ENCODE data around the gene CCT5. TPM values are rescaled to one million over a fixed set of nuclear protein-coding genes. Genes with fewer than 3 reads are reported as not detected.

CCT5 gene
- total RNA-seq, 1 donor from 2014 or later = 93.2 TPM

GRCh38 chr5:10304932-10305331 lies 54.9 kb downstream of the CCT5 start:
- no peak overlapping the region for H3K4me3 ChIP-seq
- peaks cover 55% of the 10 kb centered on the region for H3K4me1 ChIP-seq
- no peaks in the 10 kb centered on the region for H3K9me3 ChIP-seq (replicated peaks)
- H3K27ac ChIP-seq (replicated peaks) = peak overlapping the region; percentile 86
- no peaks in the 10 kb centered on the region for H3K27me3 ChIP-seq (ENCODE audit: low read depth)
- peak; percentile 27 for TF ChIP-seq CTCF (IDR thresholded peaks at IDR 0.05; ENCODE audit: borderline replicate concordance)
- peaks cover 3% of the 10 kb centered on the region for H3K36me3 ChIP-seq
- DNase-seq = no peak
- intact Hi-C loops (cut with micrococcal nuclease) = no loop called here

GRCh38 chr5:10306114-10306513 lies 56.0 kb downstream of the CCT5 start:
- Histone ChIP-seq H3K4me3 (peak overlapping the region; percentile 78), H3K36me3 (no peaks in the 10 kb centered on the region), H3K27me3 (ENCODE audit: low read depth) (no peaks in the 10 kb centered on the region), H3K27ac (replicated peaks) (peak overlapping the region; percentile 86), H3K4me1 (peaks cover 55% of the 10 kb centered on the region), H3K9me3 (replicated peaks) (no peaks in the 10 kb centered on the region)
- intact Hi-C loops (cut with micrococcal nuclease) = no loop called here
- TF ChIP-seq CTCF (IDR thresholded peaks at IDR 0.05; ENCODE audit: borderline replicate concordance) = no peak
- DNase-seq = no peak

GRCh38 chr5:10306806-10307205 lies 56.7 kb downstream of the CCT5 start:
- no peak for DNase-seq
- no peak for TF ChIP-seq CTCF (IDR thresholded peaks at IDR 0.05; ENCODE audit: borderline replicate concordance)
- Histone ChIP-seq H3K4me3 (peak overlapping the region; percentile 78), H3K4me1 (peaks cover 55% of the 10 kb centered on the region), H3K27ac (replicated peaks) (peak overlapping the region; percentile 86), H3K27me3 (ENCODE audit: low read depth) (no peaks in the 10 kb centered on the region), H3K9me3 (replicated peaks) (no peaks in the 10 kb centered on the region), H3K36me3 (no peaks in the 10 kb centered on the region)
- intact Hi-C loops (cut with micrococcal nuclease) = no loop called here

- intact Hi-C loops (cut with micrococcal nuclease) = no loop called here
- no peaks in the 10 kb centered on the region for H3K9me3 ChIP-seq (replicated peaks)
- peak; percentile 62 for DNase-seq
- TF ChIP-seq CTCF (IDR thresholded peaks at IDR 0.05; ENCODE audit: borderline replicate concordance) = no peak
- no peaks in the 10 kb centered on the region for H3K36me3 ChIP-seq
- H3K4me1 ChIP-seq = peaks cover 50% of the 10 kb centered on the region
- H3K4me3 ChIP-seq = peak within 1 kb of the TSS; percentile 78
- H3K27ac ChIP-seq (replicated peaks) = peak within 1 kb of the TSS; percentile 86
- no peaks in the 10 kb centered on the region for H3K27me3 ChIP-seq (ENCODE audit: low read depth)
Observed at GRCh38 chr5:10307206-10308148, 57.4 kb downstream of the CCT5 start, which contains the start of gene CMBL. Gene CMBL (minus strand): TSS chr5:10307902. CDS start chr5:10290762, 17,140 bp downstream.

GRCh38 chr5:10308844-10309243 lies 58.8 kb downstream of the CCT5 start:
- Histone ChIP-seq H3K27ac (replicated peaks) (no peak overlapping the region), H3K4me1 (peaks cover 37% of the 10 kb centered on the region)
- intact Hi-C loops (cut with micrococcal nuclease) = no loop called here

More at GRCh38 chr5:10308844-10309243, 58.8 kb downstream of the CCT5 start:
- Histone ChIP-seq H3K4me3 (no peak overlapping the region), H3K27me3 (ENCODE audit: low read depth) (no peaks in the 10 kb centered on the region), H3K9me3 (replicated peaks) (no peaks in the 10 kb centered on the region), H3K36me3 (no peaks in the 10 kb centered on the region)
- no peak for TF ChIP-seq CTCF (IDR thresholded peaks at IDR 0.05; ENCODE audit: borderline replicate concordance)
- no peak for DNase-seq

All from left ventricle myocardium inferior (tissue), 1 donor.